GM23338 (cell line): ENCODE data around the gene NKAPL. TPM values are rescaled to one million over a fixed set of nuclear protein-coding genes. Genes with fewer than 3 reads are reported as not detected.

Experiments
- ATAC-seq: fragments of 200-7000 bp; cut with Tn5 transposase; 3 replicates; pipeline ENCODE4 v1.9.1; 2020
- DNase-seq: peaks from one replicate; pipeline ENCODE4 v3.0.0-alpha.2; 2015; ENCODE audit warnings: low spot score
- H2AFZ ChIP-seq: fragments of 200-600 bp; sonication (generic); 2 replicates; pipeline ENCODE4 v1.8.0; 2016; ENCODE audit warnings: antibody characterized with exemption, mild to moderate bottlenecking, moderate library complexity
- H3F3A ChIP-seq: fragments of 200-600 bp; sonication (generic); replicated peaks from 2 replicates; pipeline ENCODE4 v1.8.0; 2017; ENCODE audit warnings: antibody characterized with exemption, mixed run types, low read depth
- H3K27ac ChIP-seq: fragments of 200-600 bp; sonication (generic); 2 replicates; pipeline ENCODE4 v1.6.1; 2016; ENCODE audit warnings: low read depth
- H3K27me3 ChIP-seq: fragments of 200-600 bp; sonication (generic); 2 replicates; pipeline ENCODE4 v1.8.0; 2016; ENCODE audit warnings: mild to moderate bottlenecking, mixed run types, moderate library complexity; ENCODE audit not compliant: insufficient read depth
- H3K36me3 ChIP-seq: fragments of 200-600 bp; sonication (generic); 2 replicates; pipeline ENCODE4 v1.8.0; 2016; ENCODE audit warnings: mild to moderate bottlenecking; ENCODE audit not compliant: insufficient read depth
- H3K4me1 ChIP-seq: fragments of 200-600 bp; sonication (generic); 2 replicates; pipeline ENCODE4 v1.8.0; 2016; ENCODE audit warnings: mild to moderate bottlenecking, moderate library complexity; ENCODE audit not compliant: insufficient read depth
- H3K4me2 ChIP-seq: fragments of 200-600 bp; sonication (generic); 2 replicates; pipeline ENCODE4 v1.7.1; 2017; ENCODE audit warnings: mixed run types
- H3K4me3 ChIP-seq: fragments of 200-600 bp; sonication (generic); 2 replicates; pipeline ENCODE4 v1.6.1; 2016; ENCODE audit warnings: mixed run types
- H3K79me2 ChIP-seq: fragments of 200-600 bp; sonication (generic); replicated peaks from 2 replicates; pipeline ENCODE4 v1.8.0; 2017; ENCODE audit warnings: mild to moderate bottlenecking; ENCODE audit not compliant: insufficient read depth
- H3K9me2 ChIP-seq: fragments of 200-600 bp; sonication (generic); 2 replicates; pipeline ENCODE4 v1.8.0; 2017; ENCODE audit not compliant: insufficient read depth
- H4K20me1 ChIP-seq: fragments of 200-600 bp; sonication (generic); replicated peaks from 2 replicates; pipeline ENCODE4 v1.8.0; 2017; ENCODE audit warnings: mild to moderate bottlenecking; ENCODE audit not compliant: insufficient read depth
- H3K27ac Mint-ChIP-seq: 2 replicates; pipeline ENCODE4 v1.8.0; 2020; ENCODE audit warnings: inconsistent platforms, mild to moderate bottlenecking, moderate library complexity, mixed read lengths
- H3K27me3 Mint-ChIP-seq: 3 replicates; pipeline ENCODE4 v1.8.0; 2022; ENCODE audit warnings: low read depth, mild to moderate bottlenecking, moderate library complexity, mixed read lengths, inconsistent platforms; ENCODE audit not compliant: insufficient read depth, poor library complexity
- H3K36me3 Mint-ChIP-seq: 3 replicates; pipeline ENCODE4 v1.8.0; 2021; ENCODE audit warnings: low read depth, mild to moderate bottlenecking, inconsistent platforms, moderate library complexity, mixed read lengths
- H3K4me1 Mint-ChIP-seq: 3 replicates; pipeline ENCODE4 v1.8.0; 2020; ENCODE audit warnings: mild to moderate bottlenecking, inconsistent platforms, mixed read lengths
- H3K4me3 Mint-ChIP-seq: 3 replicates; pipeline ENCODE4 v1.8.0; 2021; ENCODE audit warnings: moderate library complexity, mild to moderate bottlenecking, inconsistent platforms, mixed read lengths
- H3K9me3 Mint-ChIP-seq: 3 replicates; pipeline ENCODE4 v1.8.0; 2020; ENCODE audit warnings: moderate library complexity, mild to moderate bottlenecking, inconsistent platforms, mixed read lengths
- CREB1 ChIP-seq: fragments of 250-450 bp; sonication (Bioruptor Pico); IDR thresholded peaks from 2 replicates; pipeline ENCODE4 v1.5.0; 2020; ENCODE audit warnings: low read depth, mild to moderate bottlenecking, moderate library complexity
- EZH2 ChIP-seq: fragments of 200-600 bp; sonication (generic); IDR thresholded peaks from one replicate; pipeline ENCODE4 v1.8.0; 2017; ENCODE audit warnings: antibody characterized with exemption, mild to moderate bottlenecking, low read depth; ENCODE audit not compliant: unreplicated experiment
- EZH2phosphoT487 ChIP-seq: fragments of 200-600 bp; sonication (generic); IDR thresholded peaks from one replicate; pipeline ENCODE4 v1.8.1; 2018; ENCODE audit warnings: antibody characterized with exemption; ENCODE audit not compliant: unreplicated experiment
- JUNB ChIP-seq: IDR thresholded peaks from one replicate; pipeline ENCODE4 v1.6.1; 2016; ENCODE audit warnings: antibody characterized with exemption; ENCODE audit not compliant: unreplicated experiment
- NANOG ChIP-seq: IDR thresholded peaks from 2 replicates; pipeline ENCODE4 v1.6.1; 2016; ENCODE audit warnings: antibody characterized with exemption, borderline replicate concordance
- POLR2AphosphoS5 ChIP-seq: IDR thresholded peaks from 2 replicates; pipeline ENCODE4 v1.6.1; 2016; ENCODE audit warnings: antibody characterized with exemption, low read depth
- REST ChIP-seq: IDR thresholded peaks from one replicate; pipeline ENCODE4 v1.6.1; 2018; ENCODE audit warnings: antibody characterized with exemption; ENCODE audit not compliant: unreplicated experiment
- STAT1 ChIP-seq: IDR thresholded peaks from one replicate; pipeline ENCODE4 v1.6.1; 2016; ENCODE audit warnings: antibody characterized with exemption; ENCODE audit not compliant: unreplicated experiment
- ZNF114 ChIP-seq: fragments of 250-450 bp; sonication (Bioruptor Pico); IDR thresholded peaks from 2 replicates; pipeline ENCODE4 v1.5.0; 2020; ENCODE audit warnings: mild to moderate bottlenecking, moderate library complexity
- ZNF331 ChIP-seq: fragments of 250-450 bp; sonication (Bioruptor Pico); IDR thresholded peaks from 2 replicates; pipeline ENCODE4 v1.5.0; 2020; ENCODE audit warnings: low read depth, mild to moderate bottlenecking, moderate library complexity
- polyA plus RNA-seq: library from polyadenylated mRNA; unstranded; fragments of >200 nt; fragmentation: Nextera tagmentation; extraction: Ambion mirVana; gene quantifications from 2 replicates; pipeline ENCODE4 v1.2.1, GENCODE V29; 2016
- total RNA-seq: library from RNA; depleted of rRNA; stranded (reverse); fragments of >200 nt; shearing (Covaris generic); gene quantifications from 2 replicates; pipeline ENCODE4 v1.2.3, GENCODE V29; 2014
- TF ChIP-seq, protein P1 (sequence below): fragments of 250-450 bp; sonication (Bioruptor Pico); IDR thresholded peaks from 2 replicates; pipeline ENCODE4 v1.5.0; 2020; ENCODE audit warnings: mild to moderate bottlenecking, moderate library complexity
- TF ChIP-seq, protein P2 (sequence below), 2 experiments: fragments of 200-600 bp in 1 of 2; sonication (generic) in 1 of 2; conservative IDR thresholded peaks; 2 replicates each; pipeline versions ENCODE4 v1.5.1 to v1.6.1; 2016 to 2017; ENCODE audit warnings: antibody characterized with exemption in 2 of 2, low read depth in 2 of 2, mild to moderate bottlenecking in 2 of 2, moderate library complexity in 1 of 2
- TF ChIP-seq, protein P3 (sequence below): IDR thresholded peaks from 2 replicates; pipeline ENCODE4 v1.6.1; 2016; ENCODE audit warnings: antibody characterized with exemption

NKAPL gene
- total and polyA plus RNA-seq, 2 experiments from 2014 or later: 1.6 to 2.9 TPM

DNA sequence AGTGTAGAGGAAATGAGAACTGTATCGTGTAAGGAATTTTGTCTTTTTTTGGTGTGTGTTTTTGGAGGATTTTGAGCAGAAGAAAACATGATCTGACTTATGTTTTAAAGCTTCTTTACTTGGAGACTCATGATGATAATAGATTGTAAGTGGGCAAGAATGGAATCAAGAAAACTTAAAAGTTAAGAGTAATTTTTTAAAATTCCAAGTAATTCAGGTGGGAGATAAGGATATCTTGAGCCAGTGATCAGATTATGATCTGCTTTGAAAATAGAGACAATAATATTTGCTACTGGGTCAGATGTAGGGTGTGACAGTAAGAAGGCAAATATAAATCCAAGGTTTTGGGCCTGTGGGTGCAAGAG lies 8.6 kb downstream of the NKAPL start:
- peak overlapping the region; percentile 92 for H3K27ac ChIP-seq
- ATAC-seq: no peak

More for the DNA sequence above, 8.6 kb downstream of the NKAPL start:
- no peak overlapping the region for H3K4me3 Mint-ChIP-seq
- peaks cover 21% of the 10 kb centered on the region for H3K79me2 ChIP-seq
- peaks cover 8% of the 10 kb centered on the region; the same call in 2 of the 3 replicates for H3K36me3 Mint-ChIP-seq
- TF ChIP-seq NANOG (no peak), EZH2phosphoT487 (no peak), STAT1 (no peak), JUNB (no peak), EZH2 (no peak), CREB1 (CRISPR knock-in tag) (no peak), REST (no peak), POLR2AphosphoS5 (no peak), ZNF331 (no peak), ZNF114 (CRISPR knock-in tag) (no peak)
- TF ChIP-seq, protein P1, sequence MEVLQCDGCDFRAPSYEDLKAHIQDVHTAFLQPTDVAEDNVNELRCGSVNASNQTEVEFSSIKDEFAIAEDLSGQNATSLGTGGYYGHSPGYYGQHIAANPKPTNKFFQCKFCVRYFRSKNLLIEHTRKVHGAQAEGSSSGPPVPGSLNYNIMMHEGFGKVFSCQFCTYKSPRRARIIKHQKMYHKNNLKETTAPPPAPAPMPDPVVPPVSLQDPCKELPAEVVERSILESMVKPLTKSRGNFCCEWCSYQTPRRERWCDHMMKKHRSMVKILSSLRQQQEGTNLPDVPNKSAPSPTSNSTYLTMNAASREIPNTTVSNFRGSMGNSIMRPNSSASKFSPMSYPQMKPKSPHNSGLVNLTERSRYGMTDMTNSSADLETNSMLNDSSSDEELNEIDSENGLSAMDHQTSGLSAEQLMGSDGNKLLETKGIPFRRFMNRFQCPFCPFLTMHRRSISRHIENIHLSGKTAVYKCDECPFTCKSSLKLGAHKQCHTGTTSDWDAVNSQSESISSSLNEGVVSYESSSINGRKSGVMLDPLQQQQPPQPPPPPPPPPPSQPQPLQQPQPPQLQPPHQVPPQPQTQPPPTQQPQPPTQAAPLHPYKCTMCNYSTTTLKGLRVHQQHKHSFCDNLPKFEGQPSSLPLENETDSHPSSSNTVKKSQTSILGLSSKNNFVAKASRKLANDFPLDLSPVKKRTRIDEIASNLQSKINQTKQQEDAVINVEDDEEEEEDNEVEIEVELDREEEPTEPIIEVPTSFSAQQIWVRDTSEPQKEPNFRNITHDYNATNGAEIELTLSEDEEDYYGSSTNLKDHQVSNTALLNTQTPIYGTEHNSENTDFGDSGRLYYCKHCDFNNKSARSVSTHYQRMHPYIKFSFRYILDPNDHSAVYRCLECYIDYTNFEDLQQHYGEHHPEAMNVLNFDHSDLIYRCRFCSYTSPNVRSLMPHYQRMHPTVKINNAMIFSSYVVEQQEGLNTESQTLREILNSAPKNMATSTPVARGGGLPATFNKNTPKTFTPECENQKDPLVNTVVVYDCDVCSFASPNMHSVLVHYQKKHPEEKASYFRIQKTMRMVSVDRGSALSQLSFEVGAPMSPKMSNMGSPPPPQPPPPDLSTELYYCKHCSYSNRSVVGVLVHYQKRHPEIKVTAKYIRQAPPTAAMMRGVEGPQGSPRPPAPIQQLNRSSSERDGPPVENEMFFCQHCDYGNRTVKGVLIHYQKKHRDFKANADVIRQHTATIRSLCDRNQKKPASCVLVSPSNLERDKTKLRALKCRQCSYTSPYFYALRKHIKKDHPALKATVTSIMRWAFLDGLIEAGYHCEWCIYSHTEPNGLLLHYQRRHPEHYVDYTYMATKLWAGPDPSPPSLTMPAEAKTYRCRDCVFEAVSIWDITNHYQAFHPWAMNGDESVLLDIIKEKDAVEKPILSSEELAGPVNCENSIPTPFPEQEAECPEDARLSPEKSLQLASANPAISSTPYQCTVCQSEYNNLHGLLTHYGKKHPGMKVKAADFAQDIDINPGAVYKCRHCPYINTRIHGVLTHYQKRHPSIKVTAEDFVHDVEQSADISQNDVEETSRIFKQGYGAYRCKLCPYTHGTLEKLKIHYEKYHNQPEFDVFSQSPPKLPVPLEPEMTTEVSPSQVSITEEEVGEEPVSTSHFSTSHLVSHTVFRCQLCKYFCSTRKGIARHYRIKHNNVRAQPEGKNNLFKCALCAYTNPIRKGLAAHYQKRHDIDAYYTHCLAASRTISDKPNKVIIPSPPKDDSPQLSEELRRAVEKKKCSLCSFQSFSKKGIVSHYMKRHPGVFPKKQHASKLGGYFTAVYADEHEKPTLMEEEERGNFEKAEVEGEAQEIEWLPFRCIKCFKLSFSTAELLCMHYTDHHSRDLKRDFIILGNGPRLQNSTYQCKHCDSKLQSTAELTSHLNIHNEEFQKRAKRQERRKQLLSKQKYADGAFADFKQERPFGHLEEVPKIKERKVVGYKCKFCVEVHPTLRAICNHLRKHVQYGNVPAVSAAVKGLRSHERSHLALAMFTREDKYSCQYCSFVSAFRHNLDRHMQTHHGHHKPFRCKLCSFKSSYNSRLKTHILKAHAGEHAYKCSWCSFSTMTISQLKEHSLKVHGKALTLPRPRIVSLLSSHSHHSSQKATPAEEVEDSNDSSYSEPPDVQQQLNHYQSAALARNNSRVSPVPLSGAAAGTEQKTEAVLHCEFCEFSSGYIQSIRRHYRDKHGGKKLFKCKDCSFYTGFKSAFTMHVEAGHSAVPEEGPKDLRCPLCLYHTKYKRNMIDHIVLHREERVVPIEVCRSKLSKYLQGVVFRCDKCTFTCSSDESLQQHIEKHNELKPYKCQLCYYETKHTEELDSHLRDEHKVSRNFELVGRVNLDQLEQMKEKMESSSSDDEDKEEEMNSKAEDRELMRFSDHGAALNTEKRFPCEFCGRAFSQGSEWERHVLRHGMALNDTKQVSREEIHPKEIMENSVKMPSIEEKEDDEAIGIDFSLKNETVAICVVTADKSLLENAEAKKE (CRISPR knock-in tag): no peak
- TF ChIP-seq, protein P2, sequence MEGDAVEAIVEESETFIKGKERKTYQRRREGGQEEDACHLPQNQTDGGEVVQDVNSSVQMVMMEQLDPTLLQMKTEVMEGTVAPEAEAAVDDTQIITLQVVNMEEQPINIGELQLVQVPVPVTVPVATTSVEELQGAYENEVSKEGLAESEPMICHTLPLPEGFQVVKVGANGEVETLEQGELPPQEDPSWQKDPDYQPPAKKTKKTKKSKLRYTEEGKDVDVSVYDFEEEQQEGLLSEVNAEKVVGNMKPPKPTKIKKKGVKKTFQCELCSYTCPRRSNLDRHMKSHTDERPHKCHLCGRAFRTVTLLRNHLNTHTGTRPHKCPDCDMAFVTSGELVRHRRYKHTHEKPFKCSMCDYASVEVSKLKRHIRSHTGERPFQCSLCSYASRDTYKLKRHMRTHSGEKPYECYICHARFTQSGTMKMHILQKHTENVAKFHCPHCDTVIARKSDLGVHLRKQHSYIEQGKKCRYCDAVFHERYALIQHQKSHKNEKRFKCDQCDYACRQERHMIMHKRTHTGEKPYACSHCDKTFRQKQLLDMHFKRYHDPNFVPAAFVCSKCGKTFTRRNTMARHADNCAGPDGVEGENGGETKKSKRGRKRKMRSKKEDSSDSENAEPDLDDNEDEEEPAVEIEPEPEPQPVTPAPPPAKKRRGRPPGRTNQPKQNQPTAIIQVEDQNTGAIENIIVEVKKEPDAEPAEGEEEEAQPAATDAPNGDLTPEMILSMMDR (conservative IDR thresholded peaks at IDR 0.05; ENCODE audit: low read depth in 2 of 2): no peak
- TF ChIP-seq, protein P3, sequence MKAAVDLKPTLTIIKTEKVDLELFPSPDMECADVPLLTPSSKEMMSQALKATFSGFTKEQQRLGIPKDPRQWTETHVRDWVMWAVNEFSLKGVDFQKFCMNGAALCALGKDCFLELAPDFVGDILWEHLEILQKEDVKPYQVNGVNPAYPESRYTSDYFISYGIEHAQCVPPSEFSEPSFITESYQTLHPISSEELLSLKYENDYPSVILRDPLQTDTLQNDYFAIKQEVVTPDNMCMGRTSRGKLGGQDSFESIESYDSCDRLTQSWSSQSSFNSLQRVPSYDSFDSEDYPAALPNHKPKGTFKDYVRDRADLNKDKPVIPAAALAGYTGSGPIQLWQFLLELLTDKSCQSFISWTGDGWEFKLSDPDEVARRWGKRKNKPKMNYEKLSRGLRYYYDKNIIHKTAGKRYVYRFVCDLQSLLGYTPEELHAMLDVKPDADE: no peak
- no peaks in the 10 kb centered on the region; the same call in 1 of the 2 replicates for H3K36me3 ChIP-seq
- H4K20me1 ChIP-seq: no peaks in the 10 kb centered on the region; the same call in 1 of the 2 replicates
- peak overlapping the region; percentile 91 for H3K4me3 ChIP-seq
- peak overlapping the region; percentile 95 for H3K4me2 ChIP-seq
- H3K9me3 Mint-ChIP-seq: no peaks in the 10 kb centered on the region
- no peaks in the 10 kb centered on the region for H3K27me3 Mint-ChIP-seq
- peak overlapping the region; percentile 48 for H2AFZ ChIP-seq
- no peak overlapping the region for H3K27ac Mint-ChIP-seq
- peaks cover 24% of the 10 kb centered on the region for H3K27me3 ChIP-seq
- H3F3A ChIP-seq: peaks cover 3% of the 10 kb centered on the region; the same call in 1 of the 2 replicates
- H3K9me2 ChIP-seq: no peaks in the 10 kb centered on the region
- DNase-seq: no peak
- H3K4me1 Mint-ChIP-seq: no peaks in the 10 kb centered on the region; the same call in 2 of the 3 replicates
- H3K4me1 ChIP-seq: no peaks in the 10 kb centered on the region
